H9 (cell line): ENCODE data around the gene USP5. TPM values are rescaled to one million over a fixed set of nuclear protein-coding genes. Genes with fewer than 3 reads are reported as not detected.

ENCODE experiments used
- DNase-seq: peaks from one replicate; pipeline ENCODE4 v3.0.0-alpha.2; 2017
- H2AFZ ChIP-seq: one replicate; pipeline ENCODE4 v1.6.1; 2013; ENCODE audit warnings: mild to moderate bottlenecking, low read length, control low read depth, moderate library complexity
- H2AK5ac ChIP-seq: 2 replicates; pipeline ENCODE4 v1.6.1; 2013; ENCODE audit warnings: low read length, control low read depth, mixed read lengths; ENCODE audit not compliant: insufficient read length
- H2BK120ac ChIP-seq: one replicate; pipeline ENCODE4 v1.6.1; 2013; ENCODE audit warnings: low read depth, mild to moderate bottlenecking, low read length, control low read depth, inconsistent platforms; ENCODE audit not compliant: poor library complexity, severe bottlenecking
- H2BK12ac ChIP-seq: 2 replicates; pipeline ENCODE4 v1.6.1; 2013; ENCODE audit warnings: low read length, control low read depth, mixed read lengths, low read depth; ENCODE audit not compliant: insufficient read length
- H2BK15ac ChIP-seq: 2 replicates; pipeline ENCODE4 v1.6.1; 2013; ENCODE audit warnings: low read depth, low read length, control low read depth
- H2BK20ac ChIP-seq: one replicate; pipeline ENCODE4 v1.6.1; 2013; ENCODE audit warnings: low read depth, mild to moderate bottlenecking, low read length, control low read depth, inconsistent platforms; ENCODE audit not compliant: poor library complexity, severe bottlenecking
- H2BK5ac ChIP-seq: 2 replicates; pipeline ENCODE4 v1.6.1; 2013; ENCODE audit warnings: low read length, control low read depth, mixed read lengths; ENCODE audit not compliant: insufficient read length
- H3K14ac ChIP-seq: 2 replicates; pipeline ENCODE4 v1.6.1; 2013; ENCODE audit warnings: low read length, control low read depth; ENCODE audit not compliant: insufficient read depth
- H3K18ac ChIP-seq: 2 replicates; pipeline ENCODE4 v1.6.1; 2013; ENCODE audit warnings: low read depth, mild to moderate bottlenecking, mixed read lengths, low read length, control low read depth; ENCODE audit not compliant: insufficient read length
- H3K23ac ChIP-seq: 2 replicates; pipeline ENCODE4 v1.6.1; 2013; ENCODE audit warnings: low read length, control low read depth, mixed read lengths, low read depth; ENCODE audit not compliant: insufficient read length
- H3K23me2 ChIP-seq: 2 replicates; pipeline ENCODE4 v1.6.1; 2013; ENCODE audit warnings: low read depth, mild to moderate bottlenecking, mixed read lengths, low read length, control low read depth; ENCODE audit not compliant: insufficient read length, poor library complexity, severe bottlenecking
- H3K27ac ChIP-seq: 2 replicates; pipeline ENCODE4 v1.5.1; 2013; ENCODE audit warnings: low read length, control low read depth, mixed read lengths, low read depth; ENCODE audit not compliant: insufficient read length
- H3K27me3 ChIP-seq: 2 replicates; pipeline ENCODE4 v1.6.1; 2013; ENCODE audit warnings: low read length, control low read depth, inconsistent platforms; ENCODE audit not compliant: insufficient read depth
- H3K4ac ChIP-seq: 2 replicates; pipeline ENCODE4 v1.6.1; 2013; ENCODE audit warnings: low read depth, mild to moderate bottlenecking, control low read depth, inconsistent platforms, low read length, moderate library complexity
- H3K4me1 ChIP-seq: 2 replicates; pipeline ENCODE4 v1.6.1; 2013; ENCODE audit warnings: low read length, control low read depth, inconsistent platforms; ENCODE audit not compliant: insufficient read depth
- H3K4me2 ChIP-seq: 2 replicates; pipeline ENCODE4 v1.6.1; 2013; ENCODE audit warnings: low read length, control low read depth, mixed read lengths; ENCODE audit not compliant: insufficient read length, insufficient read depth
- H3K56ac ChIP-seq: 2 replicates; pipeline ENCODE4 v1.6.1; 2013; ENCODE audit warnings: low read depth, mild to moderate bottlenecking, mixed read lengths, low read length, control low read depth; ENCODE audit not compliant: insufficient read length
- H3K79me1 ChIP-seq: 2 replicates; pipeline ENCODE4 v1.6.1; 2013; ENCODE audit warnings: low read depth, mild to moderate bottlenecking, moderate library complexity, low read length, control low read depth, inconsistent platforms; ENCODE audit not compliant: insufficient read depth, poor library complexity, severe bottlenecking
- H3K79me2 ChIP-seq: 2 replicates; pipeline ENCODE4 v1.6.1; 2013; ENCODE audit warnings: low read length, control low read depth, inconsistent platforms; ENCODE audit not compliant: insufficient read depth
- H3K9ac ChIP-seq: 2 replicates; pipeline ENCODE4 v1.6.1; 2013; ENCODE audit warnings: low read length, control low read depth, mixed read lengths; ENCODE audit not compliant: insufficient read length; ENCODE audit errors: extremely low read depth
- H3K9me3 ChIP-seq: one replicate; pipeline ENCODE4 v1.6.1; 2013; ENCODE audit warnings: low read depth, low read length, inconsistent platforms; ENCODE audit not compliant: control insufficient read depth
- H3T11ph ChIP-seq: one replicate; pipeline ENCODE4 v1.6.1; 2013; ENCODE audit warnings: mild to moderate bottlenecking, low read length, control low read depth, inconsistent platforms
- H4K20me1 ChIP-seq: one replicate; pipeline ENCODE4 v1.6.1; 2013; ENCODE audit not compliant: control insufficient read depth, insufficient read length, insufficient read depth
- H4K5ac ChIP-seq: 2 replicates; pipeline ENCODE4 v1.6.1; 2013; ENCODE audit warnings: low read depth, mild to moderate bottlenecking, mixed read lengths, low read length, control low read depth; ENCODE audit not compliant: insufficient read length
- H4K8ac ChIP-seq: replicated peaks from 2 replicates; pipeline ENCODE4 v1.6.1; 2013; ENCODE audit warnings: low read length, control low read depth, mixed read lengths, low read depth; ENCODE audit not compliant: insufficient read length
- H4K91ac ChIP-seq: 2 replicates; pipeline ENCODE4 v1.6.1; 2013; ENCODE audit warnings: low read depth, mild to moderate bottlenecking, moderate library complexity, mixed read lengths, low read length, control low read depth; ENCODE audit not compliant: insufficient read length
- H3K27ac Mint-ChIP-seq, 3 experiments: 2 replicates in 2 of 3; 3 replicates in 1 of 3; pipeline ENCODE4 v1.8.0; 2020 to 2021; ENCODE audit warnings: mixed read lengths in 3 of 3, mild to moderate bottlenecking in 1 of 3, moderate library complexity in 1 of 3
- H3K27me3 Mint-ChIP-seq: 2 replicates; pipeline ENCODE4 v1.8.0; 2021; ENCODE audit warnings: low read depth, mild to moderate bottlenecking, moderate library complexity, mixed read lengths
- H3K36me3 Mint-ChIP-seq, 3 experiments: 2 replicates in 2 of 3; 3 replicates in 1 of 3; pipeline ENCODE4 v1.8.0; 2020 to 2021; ENCODE audit warnings: low read depth in 3 of 3, mixed read lengths in 3 of 3; ENCODE audit not compliant: insufficient read depth in 1 of 3
- H3K4me1 Mint-ChIP-seq, 2 experiments: 2 replicates each; pipeline ENCODE4 v1.8.0; 2020; ENCODE audit warnings: mixed read lengths in 2 of 2
- H3K4me3 Mint-ChIP-seq, 2 experiments: 2 replicates in 1 of 2; 3 replicates in 1 of 2; pipeline ENCODE4 v1.8.0; 2020 to 2021; ENCODE audit warnings: mild to moderate bottlenecking in 2 of 2, mixed read lengths in 2 of 2, moderate library complexity in 1 of 2
- H3K9me3 Mint-ChIP-seq, 2 experiments: 2 replicates in 1 of 2; 3 replicates in 1 of 2; pipeline ENCODE4 v1.8.0; 2020; ENCODE audit warnings: mild to moderate bottlenecking in 2 of 2, mixed read lengths in 2 of 2, moderate library complexity in 1 of 2
- WGBS: extraction: QIAGEN DNeasy Blood & Tissue Kit; methylation state at CpG from one replicate; pipeline ENCODE4 v1.1.7; 2013; ENCODE audit warnings: missing lambda C conversion rate, low lambda C conversion rate, mixed read lengths; ENCODE audit not compliant: insufficient read length; ENCODE audit errors: extremely low coverage; 5-methylcytosine and 5-hydroxymethylcytosine counted together
- total RNA-seq: library from RNA; stranded (reverse); gene quantifications from 2 replicates; pipeline ENCODE4 v1.2.1, GENCODE V29; 2021
- TF ChIP-seq, protein P1 (sequence below): fragments of 200-600 bp; sonication (generic); conservative IDR thresholded peaks from 3 replicates; pipeline ENCODE4 v1.8.0; 2021; ENCODE audit warnings: antibody characterized with exemption, mild to moderate bottlenecking

Gene USP5
- total RNA-seq, 1 experiment from 2014 or later: 143 TPM

DNA sequence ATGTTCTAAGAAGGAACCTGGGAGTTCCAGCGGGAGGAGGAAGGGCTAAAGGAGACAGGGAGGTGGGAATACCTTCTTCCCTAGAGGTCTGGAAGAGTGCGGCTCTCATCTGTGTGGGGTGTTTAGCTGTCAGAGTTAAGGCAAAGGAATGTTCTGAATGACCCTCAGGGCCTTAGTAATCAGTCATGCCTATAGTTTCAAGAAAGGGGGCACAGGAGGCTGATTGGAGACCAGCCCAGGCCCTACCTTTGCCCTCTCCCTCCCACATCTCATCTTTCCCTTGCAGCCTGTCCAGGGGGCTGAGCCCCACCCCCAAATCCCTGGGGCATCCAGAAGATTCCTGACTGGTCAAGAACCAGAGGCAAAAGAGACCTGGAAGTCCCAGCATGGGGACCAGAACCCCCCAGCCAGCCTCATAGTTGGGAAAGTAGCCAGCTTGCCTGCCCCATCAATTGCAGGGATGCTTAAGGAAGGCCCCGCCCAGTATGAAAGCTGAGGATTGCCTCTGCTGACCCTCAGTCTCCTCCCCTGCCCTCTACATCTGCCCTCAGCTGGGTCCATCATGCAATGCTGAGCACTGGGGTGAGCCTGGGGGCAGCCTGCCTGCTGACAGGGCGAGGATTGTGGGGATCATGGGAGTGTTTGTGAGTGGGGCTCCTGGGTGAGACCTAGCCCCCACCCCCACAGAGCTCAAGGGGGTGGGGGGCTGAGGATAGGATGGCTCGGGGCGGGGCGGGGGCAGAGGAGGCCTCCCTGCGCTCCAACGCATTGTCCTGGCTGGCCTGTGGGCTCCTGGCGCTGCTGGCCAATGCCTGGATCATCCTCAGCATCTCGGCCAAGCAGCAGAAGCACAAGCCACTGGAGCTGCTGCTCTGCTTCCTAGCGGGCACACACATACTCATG, 28.5 kb upstream of the USP5 start:
- H3K9me3 ChIP-seq: no peaks in the 10 kb centered on the region
- no CpG with 5 or more reads among the region's 12 CpGs for WGBS
- H3K23ac ChIP-seq: no peak overlapping the region
- Mint-ChIP-seq H3K9me3 (no peaks in the 10 kb centered on the region), H3K4me3 (peak overlapping the region in 1 of 2 experiments; percentile 71; a peak in 4 of 5 replicates), H3K36me3 (peaks cover 10 to 15% (median 10%) of the 10 kb centered on the region in 3 experiments; a peak in 6 of 7 replicates), H3K4me1 (peaks cover 64 to 79% of the 10 kb centered on the region in 2 experiments), H3K27me3 (peaks cover 55% of the 10 kb centered on the region), H3K27ac (peak overlapping the region in 1 of 3 experiments; percentile 14; a peak in 1 of 7 replicates)
- peaks cover 4% of the 10 kb centered on the region; the same call in 1 of the 2 replicates for H3K27me3 ChIP-seq
- no peak overlapping the region for H4K91ac ChIP-seq
- no peak for DNase-seq
- H3K79me1 ChIP-seq: no peaks in the 10 kb centered on the region
- H2AFZ ChIP-seq: no peak overlapping the region
- H3K14ac ChIP-seq: no peak overlapping the region
- no peak overlapping the region for H2BK12ac ChIP-seq
- H3K9ac ChIP-seq: no peak overlapping the region
- no peak overlapping the region for H4K8ac ChIP-seq
- TF ChIP-seq, protein P1, sequence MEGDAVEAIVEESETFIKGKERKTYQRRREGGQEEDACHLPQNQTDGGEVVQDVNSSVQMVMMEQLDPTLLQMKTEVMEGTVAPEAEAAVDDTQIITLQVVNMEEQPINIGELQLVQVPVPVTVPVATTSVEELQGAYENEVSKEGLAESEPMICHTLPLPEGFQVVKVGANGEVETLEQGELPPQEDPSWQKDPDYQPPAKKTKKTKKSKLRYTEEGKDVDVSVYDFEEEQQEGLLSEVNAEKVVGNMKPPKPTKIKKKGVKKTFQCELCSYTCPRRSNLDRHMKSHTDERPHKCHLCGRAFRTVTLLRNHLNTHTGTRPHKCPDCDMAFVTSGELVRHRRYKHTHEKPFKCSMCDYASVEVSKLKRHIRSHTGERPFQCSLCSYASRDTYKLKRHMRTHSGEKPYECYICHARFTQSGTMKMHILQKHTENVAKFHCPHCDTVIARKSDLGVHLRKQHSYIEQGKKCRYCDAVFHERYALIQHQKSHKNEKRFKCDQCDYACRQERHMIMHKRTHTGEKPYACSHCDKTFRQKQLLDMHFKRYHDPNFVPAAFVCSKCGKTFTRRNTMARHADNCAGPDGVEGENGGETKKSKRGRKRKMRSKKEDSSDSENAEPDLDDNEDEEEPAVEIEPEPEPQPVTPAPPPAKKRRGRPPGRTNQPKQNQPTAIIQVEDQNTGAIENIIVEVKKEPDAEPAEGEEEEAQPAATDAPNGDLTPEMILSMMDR: no peak
- H3K79me2 ChIP-seq: no peaks in the 10 kb centered on the region
- no peak overlapping the region for H2BK15ac ChIP-seq
- no peak overlapping the region for H2BK5ac ChIP-seq
- no peak overlapping the region for H3K4ac ChIP-seq
- no peak overlapping the region for H2AK5ac ChIP-seq
- no peak overlapping the region for H3K18ac ChIP-seq
- H3K27ac ChIP-seq: no peak overlapping the region
- no peak overlapping the region for H3K56ac ChIP-seq
- no peak overlapping the region for H4K5ac ChIP-seq
- no peak overlapping the region for H3K4me2 ChIP-seq
- no peak overlapping the region for H2BK120ac ChIP-seq
- H4K20me1 ChIP-seq: peaks cover 4% of the 10 kb centered on the region
- no peak overlapping the region for H3T11ph ChIP-seq
- peaks cover 5% of the 10 kb centered on the region; the same call in 1 of the 2 replicates for H3K4me1 ChIP-seq
- no peak overlapping the region for H2BK20ac ChIP-seq
- H3K23me2 ChIP-seq: peaks cover 14% of the 10 kb centered on the region
